Measurements from ENCODE around the gene CUL4A. TPM values are rescaled to one million over a fixed set of nuclear protein-coding genes. Genes with fewer than 3 reads are reported as not detected.

The CUL4A gene
- total RNA-seq, 6 donors from 2014 or later, result 54.4 to 346 (median 129) TPM

- no peak overlapping the region for H3K4me3 ChIP-seq
- H3K27me3 ChIP-seq, result no peaks in the 10 kb centered on the region
- DNase-seq (no peak), ATAC-seq (ENCODE audit: low FRiP score in 2 of 2) (no peak)
- H3K9me3 ChIP-seq, result no peaks in the 10 kb centered on the region
- peak overlapping the region in 1 of 4 donors; percentile 17 for H3K27ac ChIP-seq
- WGBS, 2 donors, result 96% methylated on average over 14 of the region's 14 CpGs
- H3K36me3 ChIP-seq, result peaks cover 26 to 82% (median 61%) of the 10 kb centered on the region in 4 donors
- TF ChIP-seq POLR2A (IDR thresholded peaks at IDR 0.05) (no peak), POLR2AphosphoS5 (IDR thresholded peaks at IDR 0.05) (no peak), EP300 (IDR thresholded peaks at IDR 0.05) (no peak), CTCF (IDR thresholded peaks at IDR 0.05) (no peak)
- peaks cover 0 to 9% (median 0%) of the 10 kb centered on the region in 4 donors for H3K4me1 ChIP-seq
Measured at GRCh38 chr13:113176822-113177221, 32.6 kb upstream of the CUL4A start.

GRCh38 chr13:113178070-113178895 lies 31.1 kb upstream of the CUL4A start:
- no peak for TF ChIP-seq POLR2A (IDR thresholded peaks at IDR 0.05)
- TF ChIP-seq EP300 (IDR thresholded peaks at IDR 0.05), result no peak
- no peak for TF ChIP-seq POLR2AphosphoS5 (IDR thresholded peaks at IDR 0.05)
- no peak for TF ChIP-seq CTCF (IDR thresholded peaks at IDR 0.05)
- WGBS, 2 donors, result 85 to 88% methylated on average over 25 of the region's 25 CpGs
- H3K4me3 ChIP-seq, result no peak overlapping the region
- H3K27ac ChIP-seq, result no peak overlapping the region
- H3K9me3 ChIP-seq, result no peaks in the 10 kb centered on the region
- no peak for DNase-seq
- no peaks in the 10 kb centered on the region for H3K27me3 ChIP-seq
- ATAC-seq (ENCODE audit: low FRiP score in 2 of 2), result no peak
- H3K4me1 ChIP-seq, result peaks cover 0 to 9% (median 0%) of the 10 kb centered on the region in 4 donors
- peaks cover 26 to 78% (median 65%) of the 10 kb centered on the region in 4 donors for H3K36me3 ChIP-seq

- Histone ChIP-seq H3K36me3 (peaks cover 26 to 83% (median 71%) of the 10 kb centered on the region in 4 donors), H3K4me1 (peaks cover 0 to 9% (median 0%) of the 10 kb centered on the region in 4 donors), H3K27ac (peak overlapping the region in 3 of 4 donors; percentile 25 to 45 (median 43)), H3K27me3 (no peaks in the 10 kb centered on the region), H3K9me3 (no peaks in the 10 kb centered on the region), H3K4me3 (no peak overlapping the region)
- no peak for TF ChIP-seq POLR2A (IDR thresholded peaks at IDR 0.05)
- no peak for TF ChIP-seq POLR2AphosphoS5 (IDR thresholded peaks at IDR 0.05)
- no peak for TF ChIP-seq CTCF (IDR thresholded peaks at IDR 0.05)
- no peak for TF ChIP-seq EP300 (IDR thresholded peaks at IDR 0.05)
- DNase-seq (no peak), ATAC-seq (ENCODE audit: low FRiP score in 2 of 2) (no peak)
- 76 to 83% methylated on average over 3 of the region's 3 CpGs for WGBS, 2 donors
Measured at GRCh38 chr13:113178896-113179167, 30.6 kb upstream of the CUL4A start.

- ATAC-seq (ENCODE audit: low FRiP score in 2 of 2) (no peak), DNase-seq (no peak)
- Histone ChIP-seq H3K4me3 (no peak overlapping the region), H3K27ac (peak overlapping the region in 3 of 4 donors; percentile 2 to 45 (median 43)), H3K27me3 (no peaks in the 10 kb centered on the region), H3K4me1 (peaks cover 0 to 9% (median 0%) of the 10 kb centered on the region in 4 donors), H3K36me3 (peaks cover 26 to 88% (median 75%) of the 10 kb centered on the region in 4 donors), H3K9me3 (no peaks in the 10 kb centered on the region)
- 79 to 83% methylated on average over 20 to 28 of the region's 28 CpGs for WGBS, 2 donors
- TF ChIP-seq EP300 (IDR thresholded peaks at IDR 0.05) (no peak), CTCF (IDR thresholded peaks at IDR 0.05) (no peak), POLR2AphosphoS5 (IDR thresholded peaks at IDR 0.05) (no peak), POLR2A (IDR thresholded peaks at IDR 0.05) (no peak)
Measured at GRCh38 chr13:113179374-113180230, 29.8 kb upstream of the CUL4A start.

Data from upper lobe of left lung (tissue), 6 donors.